ENCODE measurements around the gene EIF3D.

DNA sequence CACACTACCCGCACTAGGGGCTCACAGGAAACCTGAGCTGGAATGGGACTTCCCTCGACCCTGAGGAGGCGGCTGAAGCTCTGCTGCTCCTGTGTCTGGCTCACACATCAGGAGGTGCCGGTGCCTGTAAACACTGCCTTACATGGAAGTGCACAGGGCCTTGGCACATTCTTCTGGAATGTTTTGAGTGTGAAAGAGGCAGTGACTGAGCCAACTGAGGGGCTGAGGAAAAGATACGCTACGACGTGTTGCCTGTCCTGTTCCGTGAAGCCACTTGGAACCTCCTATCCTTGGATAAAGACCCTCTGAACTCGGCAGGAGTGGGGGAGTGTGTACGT lies 58.0 kb downstream of the EIF3D start:
- TF ChIP-seq, protein P1, sequence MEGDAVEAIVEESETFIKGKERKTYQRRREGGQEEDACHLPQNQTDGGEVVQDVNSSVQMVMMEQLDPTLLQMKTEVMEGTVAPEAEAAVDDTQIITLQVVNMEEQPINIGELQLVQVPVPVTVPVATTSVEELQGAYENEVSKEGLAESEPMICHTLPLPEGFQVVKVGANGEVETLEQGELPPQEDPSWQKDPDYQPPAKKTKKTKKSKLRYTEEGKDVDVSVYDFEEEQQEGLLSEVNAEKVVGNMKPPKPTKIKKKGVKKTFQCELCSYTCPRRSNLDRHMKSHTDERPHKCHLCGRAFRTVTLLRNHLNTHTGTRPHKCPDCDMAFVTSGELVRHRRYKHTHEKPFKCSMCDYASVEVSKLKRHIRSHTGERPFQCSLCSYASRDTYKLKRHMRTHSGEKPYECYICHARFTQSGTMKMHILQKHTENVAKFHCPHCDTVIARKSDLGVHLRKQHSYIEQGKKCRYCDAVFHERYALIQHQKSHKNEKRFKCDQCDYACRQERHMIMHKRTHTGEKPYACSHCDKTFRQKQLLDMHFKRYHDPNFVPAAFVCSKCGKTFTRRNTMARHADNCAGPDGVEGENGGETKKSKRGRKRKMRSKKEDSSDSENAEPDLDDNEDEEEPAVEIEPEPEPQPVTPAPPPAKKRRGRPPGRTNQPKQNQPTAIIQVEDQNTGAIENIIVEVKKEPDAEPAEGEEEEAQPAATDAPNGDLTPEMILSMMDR (IDR thresholded peaks at IDR 0.05; ENCODE audit: low read length), result no peak
- no peak for TF ChIP-seq EZH2phosphoT487 (IDR thresholded peaks at IDR 0.05; ENCODE audit: low read length)
